Measurements from ENCODE around the gene RNF166.

Gene RNF166

DNA sequence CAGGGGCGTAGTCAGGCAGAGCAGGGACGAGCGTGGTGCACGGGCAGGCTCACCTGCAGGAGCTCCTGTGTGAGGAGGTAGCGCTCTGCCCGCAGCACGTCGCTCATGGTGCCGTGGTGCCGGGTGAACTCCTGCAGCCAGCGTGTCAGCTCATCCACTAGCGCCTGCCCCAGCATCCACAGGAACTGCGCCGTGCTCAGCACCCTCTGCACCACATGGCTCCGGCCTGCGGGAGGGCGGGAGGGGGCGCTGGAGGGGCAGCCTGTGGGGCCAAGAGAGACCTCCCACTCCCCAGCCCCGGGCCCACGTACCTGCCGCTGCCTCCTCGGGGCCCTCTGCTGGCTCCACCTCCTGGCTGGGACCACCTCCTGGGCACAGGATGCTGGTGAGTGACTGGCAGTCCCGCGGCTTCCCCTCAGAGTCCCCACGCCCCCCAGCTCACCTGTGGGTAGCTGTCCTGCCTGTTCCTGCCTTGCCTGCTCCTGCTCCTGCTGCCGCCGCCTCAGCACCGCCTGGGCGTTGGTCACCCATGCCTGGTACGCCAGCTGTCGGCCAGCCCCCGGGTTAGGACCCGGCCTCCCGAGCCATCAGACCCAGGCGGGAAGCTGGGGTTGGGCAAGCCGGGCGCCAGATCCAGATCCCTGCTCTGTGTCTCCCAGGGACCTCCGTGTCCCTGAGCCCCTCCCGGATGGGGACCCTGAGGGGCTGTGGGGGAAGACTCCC, 16.7 kb upstream of the RNF166 start:
- DNase-seq: no peak

DNA sequence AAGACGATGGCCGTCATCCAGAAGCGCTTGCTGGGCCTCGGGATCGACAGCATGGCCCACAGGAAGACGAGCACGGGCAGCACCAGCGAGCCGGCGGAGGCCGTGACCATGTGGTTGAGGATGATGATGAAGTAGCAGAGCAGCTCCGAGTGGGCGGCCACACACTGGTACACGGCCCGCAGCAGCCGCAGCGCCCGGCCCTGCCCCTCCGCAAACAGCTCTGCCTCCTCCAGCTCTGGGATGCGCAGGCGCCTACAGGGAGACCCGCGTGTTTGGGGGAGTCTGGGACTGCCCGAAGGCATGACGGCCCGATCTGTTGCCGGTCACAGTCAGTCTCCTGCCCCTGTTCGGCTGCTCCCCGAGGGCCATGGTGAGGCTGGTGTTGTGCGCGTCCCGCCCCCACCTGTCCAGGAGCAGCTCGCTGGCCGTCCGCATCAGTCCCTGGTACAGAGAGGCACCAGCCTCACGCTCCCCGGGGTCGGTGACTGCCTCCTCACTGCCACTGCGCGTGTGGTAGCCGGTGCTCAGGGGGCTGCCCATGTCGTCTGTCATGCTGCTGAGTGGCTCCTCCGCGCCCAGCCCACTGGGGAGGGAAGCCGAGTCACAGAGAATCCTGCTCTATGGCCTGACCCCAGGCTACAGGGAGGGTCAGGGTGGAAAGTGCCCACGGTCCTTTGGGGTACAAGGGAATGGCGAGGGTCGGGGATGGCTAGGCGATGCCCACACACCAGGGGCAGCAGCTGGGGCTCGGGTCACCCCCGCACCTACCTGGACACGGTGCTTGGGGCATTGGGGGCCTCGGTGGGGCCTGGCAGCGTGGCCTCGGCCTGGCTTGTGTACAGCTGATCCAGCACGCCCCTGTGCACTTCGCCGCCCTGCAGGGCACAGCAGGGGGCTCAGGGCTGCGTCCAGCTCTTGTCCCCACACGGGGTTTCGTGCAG, 15.9 kb upstream of the RNF166 start:
- no peak for DNase-seq

GRCh38 chr16:88721236-88721635, 15.0 kb upstream of the RNF166 start:
- no peak for DNase-seq

GRCh38 chr16:88720396-88720970, 14.3 kb upstream of the RNF166 start:
- no peak for DNase-seq

DNA sequence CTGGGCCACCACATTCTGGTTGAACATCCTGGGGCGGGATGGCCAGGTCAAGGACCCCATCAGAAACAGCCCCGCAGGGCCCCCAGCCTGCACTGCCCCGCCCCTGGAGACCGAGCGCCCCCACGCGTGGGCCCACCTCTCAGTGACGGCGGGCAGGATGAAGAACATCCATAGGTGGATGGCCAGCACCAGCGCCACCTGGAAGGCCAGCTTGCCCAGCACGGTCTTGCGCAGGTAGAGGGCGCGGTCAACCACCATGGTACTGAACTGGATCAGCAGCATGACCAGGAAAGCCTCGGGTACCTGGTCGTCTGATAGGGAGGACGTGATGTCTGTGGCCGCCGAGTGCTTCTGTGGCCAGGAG, 13.7 kb upstream of the RNF166 start:
- no peak for DNase-seq

DNA sequence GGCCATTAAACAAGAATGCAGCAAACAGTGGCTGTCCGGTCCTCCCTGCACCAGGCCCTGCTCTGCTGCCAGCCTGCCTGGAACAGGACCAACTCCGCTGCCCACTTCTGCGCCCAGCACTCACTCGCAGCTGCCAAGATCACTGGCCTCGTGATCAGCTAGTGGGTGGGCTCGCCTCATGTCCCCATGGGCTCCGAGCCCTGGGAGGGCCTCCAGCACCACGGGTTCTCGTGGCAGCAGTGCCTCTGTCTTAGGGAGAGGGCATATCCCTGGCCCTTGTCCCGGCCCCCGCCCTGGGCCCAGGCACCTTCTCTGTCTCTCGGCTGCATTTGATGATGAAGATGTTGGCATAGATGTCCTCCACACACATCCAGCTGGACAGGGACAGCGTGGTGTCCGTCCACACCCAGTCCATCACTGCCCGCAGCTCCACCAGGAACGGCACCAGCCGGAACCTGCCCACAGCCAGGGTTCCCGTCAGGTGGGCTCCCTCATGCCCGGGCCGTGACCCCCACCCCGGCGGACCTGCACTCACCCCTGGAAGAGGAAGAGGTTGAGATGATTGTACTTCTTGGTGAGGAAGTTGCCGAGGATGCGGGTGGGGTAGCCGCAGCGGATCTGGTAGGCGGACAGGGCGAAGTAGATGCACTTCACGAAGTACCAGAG, 13.2 kb upstream of the RNF166 start:
- no peak for DNase-seq

- no peak for DNase-seq
These were observed 12.0 kb upstream of the RNF166 start for GRCh38 chr16:88718178-88718577.

- no peak for DNase-seq
These were observed 10.4 kb upstream of the RNF166 start for GRCh38 chr16:88716601-88717001.

GRCh38 chr16:88716201-88716600, 10.0 kb upstream of the RNF166 start:
- no peak for DNase-seq

GRCh38 chr16:88715312-88716190, 9.3 kb upstream of the RNF166 start:
- DNase-seq: no peak

DNA sequence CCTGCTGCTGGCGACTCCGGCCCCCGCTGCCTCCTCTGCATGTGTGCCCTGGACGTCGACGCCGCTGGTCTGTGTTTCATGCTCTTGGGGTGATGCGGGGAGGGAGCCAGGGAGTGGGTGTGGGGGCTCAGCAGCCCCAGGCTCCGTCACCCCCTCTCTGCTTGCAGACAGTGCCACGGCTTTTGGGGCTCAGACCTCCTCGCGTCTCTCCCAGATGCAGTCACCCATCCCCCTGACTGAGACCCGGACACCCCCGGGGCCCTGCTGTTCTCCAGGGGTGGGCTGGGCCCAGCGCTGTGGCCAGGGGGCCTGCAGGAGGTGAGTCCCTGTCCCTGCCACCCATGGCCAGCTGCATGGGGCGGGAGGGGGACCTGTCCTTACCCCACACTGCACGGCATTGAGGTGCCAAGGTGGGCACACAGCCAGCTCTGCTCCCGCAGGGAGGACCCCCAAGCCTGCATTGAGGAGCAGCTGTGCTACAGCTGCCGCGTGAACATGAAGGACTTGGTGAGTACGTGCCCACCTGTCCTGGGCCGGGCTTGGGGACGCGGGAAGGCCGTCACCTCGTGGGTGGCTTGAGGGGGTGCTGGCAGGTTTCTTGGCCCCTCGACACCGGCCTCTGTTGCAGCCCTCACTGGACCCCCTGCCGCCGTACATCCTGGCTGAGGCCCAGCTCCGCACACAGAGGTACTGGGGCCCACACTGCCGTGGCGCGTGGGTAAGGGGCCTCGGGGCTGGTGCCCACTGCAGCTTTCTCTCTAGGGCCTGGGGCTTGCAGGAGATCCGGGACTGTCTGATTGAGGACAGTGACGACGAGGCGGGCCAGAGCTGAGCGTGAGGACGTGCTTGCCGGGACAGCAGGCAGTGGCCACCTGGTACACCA, 8.5 kb upstream of the RNF166 start:
- DNase-seq: no peak

DNA sequence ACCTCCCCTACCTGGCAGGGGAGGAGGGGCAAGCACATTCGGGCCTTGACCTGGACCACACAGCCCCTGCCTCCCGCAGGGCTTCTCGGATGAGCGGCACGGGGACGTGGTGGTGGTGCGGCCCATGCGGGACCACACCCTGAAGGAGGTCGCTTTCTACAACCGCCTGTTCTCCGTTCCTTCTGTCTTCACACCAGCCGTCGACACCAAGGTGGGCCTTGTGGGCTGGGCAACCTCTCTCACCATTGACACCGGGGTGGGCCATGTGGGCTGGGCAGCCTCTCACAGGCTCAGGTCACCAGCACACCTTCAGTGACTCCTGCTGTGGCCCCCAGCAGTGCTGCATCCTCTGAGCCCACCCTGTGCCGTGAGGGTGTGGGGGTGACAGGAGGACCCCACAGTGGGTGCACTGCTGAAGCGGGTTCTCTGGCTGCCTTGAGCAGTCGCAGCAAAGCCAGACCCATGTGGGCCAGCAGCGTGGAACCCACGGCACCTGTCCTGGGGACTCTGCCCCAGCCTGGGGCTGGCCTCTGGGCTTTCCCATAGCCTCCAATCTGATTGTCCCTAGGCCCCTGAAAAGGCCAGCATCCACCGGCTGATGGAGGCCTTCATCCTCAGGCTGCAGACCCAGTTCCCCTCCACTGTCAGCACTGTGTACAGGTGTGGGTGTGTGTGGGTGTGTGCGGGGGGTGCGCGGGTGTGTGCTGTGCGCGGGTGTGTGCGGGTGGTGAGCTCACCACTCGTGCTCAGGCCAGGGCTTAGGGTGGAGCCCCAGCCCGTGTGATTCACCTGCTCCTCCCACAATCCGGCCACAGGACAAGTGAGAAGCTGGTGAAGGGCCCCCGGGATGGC, 7.6 kb upstream of the RNF166 start:
- no peak for DNase-seq

DNA sequence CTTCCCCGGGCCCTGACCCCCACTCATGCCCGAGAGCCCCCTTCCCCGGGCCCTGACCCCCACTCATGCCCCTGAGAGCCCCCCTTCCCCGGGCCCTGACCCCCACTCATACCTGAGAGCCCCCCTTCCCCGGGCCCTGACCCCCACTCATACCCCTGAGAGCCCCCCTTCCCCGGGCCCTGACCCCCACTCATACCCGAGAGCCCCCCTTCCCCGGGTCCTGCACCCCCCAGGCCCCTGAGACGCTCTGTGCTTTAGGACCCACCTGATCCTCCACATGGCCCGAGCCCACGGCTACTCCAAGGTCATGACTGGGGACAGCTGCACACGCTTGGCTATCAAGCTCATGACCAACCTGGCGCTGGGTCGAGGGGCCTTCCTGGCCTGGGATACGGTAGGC, 6.8 kb upstream of the RNF166 start:
- DNase-seq: no peak

DNA sequence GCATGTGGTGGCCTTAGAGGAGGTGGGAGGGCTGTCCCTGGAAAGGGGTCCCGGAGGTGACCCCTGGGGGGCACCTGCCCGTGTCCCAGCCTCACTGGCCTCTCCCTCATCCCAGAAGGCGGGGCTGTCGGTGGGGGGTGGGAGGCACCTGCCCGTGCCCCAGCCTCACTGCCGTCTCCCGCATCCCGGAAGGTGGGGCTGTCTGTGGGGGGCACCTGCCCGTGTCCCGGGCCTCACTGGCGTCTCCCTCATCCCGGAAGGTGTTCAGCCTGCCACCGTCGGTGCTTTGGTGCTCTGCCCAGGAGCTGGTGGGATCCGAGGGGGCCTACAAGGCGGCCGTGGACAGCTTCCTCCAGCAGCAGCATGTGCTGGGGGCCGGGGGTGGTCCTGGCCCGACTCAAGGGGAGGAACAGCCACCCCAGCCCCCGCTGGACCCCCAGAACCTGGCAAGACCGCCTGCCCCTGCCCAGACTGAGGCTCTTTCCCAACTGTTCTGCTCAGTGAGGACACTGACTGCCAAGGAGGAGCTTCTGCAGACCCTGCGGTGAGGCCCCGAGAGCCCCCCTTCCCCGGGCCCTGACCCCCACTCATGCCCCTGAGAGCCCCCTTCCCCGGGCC, 6.3 kb upstream of the RNF166 start:
- DNase-seq: no peak

- no peak for DNase-seq
These were observed 5.6 kb upstream of the RNF166 start for GRCh38 chr16:88711750-88712340.

DNA sequence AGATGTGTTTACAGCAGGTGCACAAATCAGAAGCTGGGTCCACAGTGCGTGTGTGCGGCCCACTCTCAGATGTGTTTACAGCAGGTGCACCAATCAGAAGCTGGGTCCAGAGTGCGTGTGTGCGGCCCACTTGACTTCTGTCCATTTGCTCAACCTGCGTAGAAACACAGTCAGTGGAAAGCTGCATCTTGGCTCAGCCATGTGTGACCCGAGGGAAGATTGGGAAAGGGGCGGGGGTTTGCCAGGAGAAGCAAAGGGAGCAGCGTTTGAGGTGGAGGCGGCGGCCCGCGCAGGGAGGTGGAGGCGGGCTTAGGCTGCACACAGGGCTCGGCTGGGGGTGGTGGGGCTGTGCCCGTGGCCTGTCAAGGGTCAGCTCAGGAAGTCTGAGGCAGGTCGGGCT, 4.3 kb upstream of the RNF166 start:
- no peak for DNase-seq

DNA sequence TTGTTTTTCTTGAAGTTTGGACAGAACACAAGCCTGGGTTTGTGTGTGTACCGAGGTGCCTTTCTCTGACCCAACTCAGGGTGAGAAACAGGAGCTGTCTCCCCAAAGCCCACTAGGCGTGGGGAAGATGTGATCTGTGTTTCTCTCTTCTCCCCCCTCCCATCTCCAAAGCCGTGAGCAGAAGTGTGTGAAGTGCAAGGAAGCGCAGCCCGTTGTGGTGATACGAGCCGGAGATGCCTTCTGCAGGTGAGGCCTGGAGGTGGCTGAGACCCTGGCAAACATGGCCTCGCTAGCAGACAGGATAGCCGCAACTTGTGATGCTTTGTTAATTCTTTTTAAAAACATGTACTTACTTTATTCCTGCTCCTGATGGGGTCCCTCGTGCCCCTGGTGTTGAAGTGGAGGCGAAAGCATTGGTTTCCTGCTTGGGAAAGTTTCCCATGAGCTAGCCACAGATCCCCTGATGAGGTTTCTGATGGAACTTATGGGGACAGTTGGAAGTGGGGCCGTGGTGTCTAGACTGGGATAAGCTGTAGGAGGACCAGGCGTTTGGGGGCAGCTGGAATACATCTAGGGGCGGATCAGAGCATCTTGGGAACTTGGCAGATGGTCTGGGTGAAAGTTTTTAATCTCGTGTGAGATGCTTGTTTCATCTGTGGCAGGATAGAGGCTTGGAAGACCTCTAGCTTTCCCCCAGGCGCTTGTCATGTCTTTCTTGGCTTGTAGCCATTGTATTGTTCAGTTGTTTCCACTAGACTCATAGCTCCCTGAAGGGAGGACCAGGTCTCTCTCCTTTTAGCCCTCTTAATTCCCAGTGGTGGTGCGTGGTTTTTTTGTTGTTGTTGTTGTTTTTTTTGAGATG, 988 bp upstream of the RNF166 start:
- no peak for DNase-seq

- DNase-seq: no peak
These were observed 393 bp downstream of the RNF166 start for GRCh38 chr16:88705801-88706228.

All from CD4-positive, alpha-beta T cell treated with Interleukin-17A for 1 hour (primary cell).